Heart left ventricle (tissue), 16 donors: Measurements from ENCODE around the gene MMP24. TPM values are rescaled to one million over a fixed set of nuclear protein-coding genes. Genes with fewer than 3 reads are reported as not detected.

Experiments used
- ATAC-seq, 4 donors: fragments of 200-7000 bp; cut with Tn5 transposase; one replicate each; pipeline ENCODE4 v1.9.1; 2020 to 2022; ENCODE audit warnings: moderate library complexity in 4 of 4, mild to moderate bottlenecking in 3 of 4, moderate number of reproducible peaks in 1 of 4
- DNase-seq, 5 donors: peaks; one replicate each; pipeline ENCODE4 v3.0.0-alpha.2; 2020
- H3K27ac ChIP-seq, 12 donors: fragments of 200-600 bp; sonication (generic) in 4 of 12; one replicate each; pipeline versions ENCODE4 v1.5.0 to v1.8.0; 2016 to 2022; ENCODE audit warnings: mild to moderate bottlenecking in 2 of 12
- H3K27me3 ChIP-seq, 9 donors: fragments of 200-600 bp; sonication (generic) in 2 of 9; one replicate each; pipeline versions ENCODE4 v1.5.1 to v1.8.0; 2016 to 2022; ENCODE audit warnings: mild to moderate bottlenecking in 3 of 9
- H3K36me3 ChIP-seq, 9 donors: fragments of 200-600 bp; sonication (generic) in 2 of 9; one replicate each; pipeline versions ENCODE4 v1.5.0 to v1.8.0; 2018 to 2022; ENCODE audit warnings: mild to moderate bottlenecking in 2 of 9
- H3K4me1 ChIP-seq, 12 donors: fragments of 200-600 bp; sonication (generic) in 4 of 12; one replicate each; pipeline versions ENCODE4 v1.5.0 to v1.8.0; 2016 to 2022; ENCODE audit warnings: mild to moderate bottlenecking in 3 of 12
- H3K4me3 ChIP-seq, 12 donors: fragments of 200-600 bp; sonication (generic) in 4 of 12; one replicate each; pipeline versions ENCODE4 v1.5.0 to v1.8.0; 2017 to 2022; ENCODE audit warnings: mild to moderate bottlenecking in 9 of 12, moderate library complexity in 4 of 12
- H3K9me3 ChIP-seq, 12 donors: fragments of 200-600 bp; sonication (generic) in 4 of 12; one replicate each; pipeline versions ENCODE4 v1.5.0 to v1.8.0; 2016 to 2022; ENCODE audit warnings: mild to moderate bottlenecking in 1 of 12
- POLR2A ChIP-seq, 2 donors: fragments of 450-650 bp; IDR thresholded peaks; one replicate each; pipeline ENCODE4 v1.6.1; 2017; ENCODE audit warnings: antibody characterized with exemption in 2 of 2, mild to moderate bottlenecking in 2 of 2, moderate library complexity in 2 of 2
- WGBS, 4 donors: extraction: QIAGEN DNeasy Blood & Tissue Kit in 2 of 4; methylation state at CpG; one replicate each; pipeline versions ENCODE4 v1.1.5 to v1.1.7; 2013 to 2018; 5-methylcytosine and 5-hydroxymethylcytosine counted together
- intact Hi-C, 10 donors: fragments of 100-400 bp; cut with DNase I; formaldehyde crosslinking; loops; one replicate each; pipeline versions ENCODE4 v1.11.1 to v1.14.2; 2022
- polyA plus RNA-seq, 2 donors: library from polyadenylated mRNA; stranded (reverse); fragments of 200-250 nt; gene quantifications; one replicate each; pipeline ENCODE4 v1.2.3, GENCODE V29; 2013
- total RNA-seq, 9 donors: library from RNA; depleted of rRNA in 2 of 9; stranded (reverse); fragments of >200 nt in 2 of 9; fragmentation: NEBNext Ultra II Directional in 3 of 9; extraction: Animal tissue kit (Norgen Biotek cat#: 25700) in 3 of 9; gene quantifications; one replicate each; pipeline versions ENCODE4 v1.1.0 to v1.2.4, GENCODE V29; 2016 to 2023
- TF ChIP-seq, protein P1 (sequence below), 12 donors: fragments of 200-600 bp; sonication (generic) in 4 of 12; IDR thresholded peaks; one replicate each; pipeline versions ENCODE4 v1.5.0 to v1.8.0; 2018 to 2022; ENCODE audit warnings: antibody characterized with exemption in 12 of 12, mild to moderate bottlenecking in 5 of 12
- donor health status: ischemic (EF 13 %, LVEDD 7.1; RV severe dilation, severe dysfunction).
- donor health status: healthy with polysubstance abuse.
- donor health status: DM: no; HTN: yes; CAD: no.
- donor health status: DM: no; HTN: no; CAD: no.
- donor health status: ischemic (EF 25% LVEDD 6.9; RV normal size, moderate dysfunction).
- donor health status: ischemic (EF 25% LVEDD 5.7; RV mildly dilated, moderate dysfunction).
- donor health status: healthy.
- donor health status: DM: yes; HTN: yes; CAD: no.
- donor health status: ischemic (EF 35%, LVEDD 5.7; RV mildly dilated, moderate dysfunction).
- donor health status: nonischemic (EF 11% LVEDD 7.7; RV severe dilation, severe dysfunction).
- donor health status: DM: yes; HTN: yes; CAD: no.
- donor health status: PGD.
- donor health status: ischemic (EF 29% LVEDD 5.4; RV normal size, mild dysfunction).
- donor health status: nonischemic (EF 23%, LVEDD 6.1; RV moderate dilation, normal function).

Gene MMP24
- total and polyA plus RNA-seq, 11 donors = 0.05 to 10.0 (median 0.25) TPM

- Histone ChIP-seq H3K27ac (peak overlapping the region; percentile 19 to 80 (median 71)), H3K9me3 (peaks cover 0 to 9% (median 0%) of the 10 kb centered on the region in 12 donors), H3K4me3 (peak overlapping the region in 8 of 12 donors; percentile 2 to 35 (median 22)), H3K27me3 (no peaks in the 10 kb centered on the region), H3K4me1 (peaks cover 0 to 13% (median 6%) of the 10 kb centered on the region in 12 donors), H3K36me3 (peaks cover 0 to 21% (median 0%) of the 10 kb centered on the region in 9 donors)
- intact Hi-C loops = loop anchor here (1.0 to 10.0 kb wide), 17 partner anchors 36 to 373 kb away; partner anchors contain the start of genes EDEM2 (in 5 of the 10), PROCR (in 4 of the 10), GGT7 (in 2 of the 10) and ACSS2 (in 1 of the 10)
- DNase-seq (peak; percentile 78 to 89 (median 83)), ATAC-seq (peak; percentile 91 to 96 (median 94))
- TF ChIP-seq, protein P1, sequence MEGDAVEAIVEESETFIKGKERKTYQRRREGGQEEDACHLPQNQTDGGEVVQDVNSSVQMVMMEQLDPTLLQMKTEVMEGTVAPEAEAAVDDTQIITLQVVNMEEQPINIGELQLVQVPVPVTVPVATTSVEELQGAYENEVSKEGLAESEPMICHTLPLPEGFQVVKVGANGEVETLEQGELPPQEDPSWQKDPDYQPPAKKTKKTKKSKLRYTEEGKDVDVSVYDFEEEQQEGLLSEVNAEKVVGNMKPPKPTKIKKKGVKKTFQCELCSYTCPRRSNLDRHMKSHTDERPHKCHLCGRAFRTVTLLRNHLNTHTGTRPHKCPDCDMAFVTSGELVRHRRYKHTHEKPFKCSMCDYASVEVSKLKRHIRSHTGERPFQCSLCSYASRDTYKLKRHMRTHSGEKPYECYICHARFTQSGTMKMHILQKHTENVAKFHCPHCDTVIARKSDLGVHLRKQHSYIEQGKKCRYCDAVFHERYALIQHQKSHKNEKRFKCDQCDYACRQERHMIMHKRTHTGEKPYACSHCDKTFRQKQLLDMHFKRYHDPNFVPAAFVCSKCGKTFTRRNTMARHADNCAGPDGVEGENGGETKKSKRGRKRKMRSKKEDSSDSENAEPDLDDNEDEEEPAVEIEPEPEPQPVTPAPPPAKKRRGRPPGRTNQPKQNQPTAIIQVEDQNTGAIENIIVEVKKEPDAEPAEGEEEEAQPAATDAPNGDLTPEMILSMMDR (IDR thresholded peaks at IDR 0.05) = peak; percentile 75 to 88 (median 82)
- no peak for TF ChIP-seq POLR2A (IDR thresholded peaks at IDR 0.05)
- 9 to 20% (median 13%) methylated on average over 8 of the region's 8 CpGs for WGBS, 4 donors
These were observed 18.4 kb upstream of the MMP24 start for GRCh38 chr20:35207950-35208611.

DNA sequence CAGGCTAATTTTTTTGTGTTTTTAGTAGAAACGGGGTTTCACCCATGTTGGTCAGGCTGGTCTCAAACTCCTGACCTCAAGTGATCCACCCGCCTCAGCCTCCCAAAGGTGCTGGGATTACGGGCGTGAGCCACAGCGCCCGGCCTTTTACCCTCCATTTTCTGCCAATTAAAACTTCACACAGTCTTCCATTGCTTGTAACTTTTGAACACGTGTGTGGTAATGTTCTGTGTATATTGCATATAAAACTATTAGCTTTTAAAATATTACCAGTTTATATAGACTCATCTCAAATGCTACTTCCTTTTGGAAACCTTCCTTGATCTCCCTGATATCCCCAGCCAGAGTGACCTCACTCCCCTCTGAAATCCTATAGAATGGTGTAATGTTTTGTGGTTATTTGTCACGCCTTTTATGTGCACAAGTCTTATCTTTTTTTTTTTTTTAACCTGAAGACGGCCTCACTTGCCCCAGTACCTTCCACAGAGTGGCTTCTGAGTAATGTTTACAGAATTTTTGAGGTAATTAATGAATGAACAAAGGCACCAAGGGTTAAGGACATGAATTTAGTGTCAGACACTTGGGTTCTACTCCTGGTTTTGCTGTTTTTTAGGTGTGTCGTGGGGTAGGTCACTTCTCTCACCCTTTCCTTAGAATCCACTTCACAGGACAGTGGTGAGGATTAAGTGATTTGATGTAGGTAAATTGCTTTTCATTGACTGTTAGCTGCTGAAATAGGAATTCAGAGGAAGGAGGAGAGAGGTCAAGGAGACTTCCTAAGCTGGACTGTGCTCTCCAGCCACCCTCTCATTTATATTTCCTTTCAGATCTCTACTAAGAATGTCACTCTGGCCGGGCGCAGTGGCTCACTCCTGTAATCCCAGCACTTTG, 11.2 kb upstream of the MMP24 start:
- H3K4me1 ChIP-seq = no peaks in the 10 kb centered on the region
- H3K9me3 ChIP-seq = no peaks in the 10 kb centered on the region
- no peak overlapping the region for H3K27ac ChIP-seq
- TF ChIP-seq POLR2A (IDR thresholded peaks at IDR 0.05) = no peak
- TF ChIP-seq, protein P1 (IDR thresholded peaks at IDR 0.05) = no peak
- no peak overlapping the region for H3K4me3 ChIP-seq
- DNase-seq = no peak
- H3K27me3 ChIP-seq = no peaks in the 10 kb centered on the region
- H3K36me3 ChIP-seq = peaks cover 0 to 44% (median 8%) of the 10 kb centered on the region in 9 donors
- WGBS, 4 donors = 88 to 95% (median 94%) methylated on average over 12 of the region's 12 CpGs
- ATAC-seq = no peak
- intact Hi-C loops = loop anchor here in 4 of 10 donors (5.0 to 10.0 kb wide), 4 partner anchors 181 to 381 kb away; partner anchors contain the start of genes GGT7 (in 3 of the 4) and ACSS2 (in 2 of the 4)

DNA sequence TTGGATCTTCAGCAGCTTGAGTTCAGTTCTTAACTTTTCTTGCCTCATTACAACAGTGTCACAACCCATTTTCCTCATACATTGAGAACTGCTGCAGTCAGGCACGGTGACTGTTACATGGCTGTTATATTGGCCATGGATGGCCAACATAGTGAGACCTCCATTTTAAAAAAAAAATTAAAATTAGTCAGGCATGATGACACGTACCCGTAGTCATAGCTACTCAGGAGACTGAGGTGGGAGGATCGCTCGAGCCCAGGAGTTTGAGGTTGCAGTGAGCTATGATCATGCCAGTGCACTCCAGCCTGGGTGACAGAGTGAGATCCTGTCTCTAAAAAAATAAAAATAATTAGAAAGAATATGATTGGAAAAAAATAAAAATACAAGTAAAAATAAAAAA, 9.9 kb upstream of the MMP24 start:
- H3K36me3 ChIP-seq = peaks cover 0 to 38% (median 7%) of the 10 kb centered on the region in 9 donors
- H3K4me3 ChIP-seq = no peak overlapping the region
- no peak overlapping the region for H3K27ac ChIP-seq
- no peaks in the 10 kb centered on the region for H3K9me3 ChIP-seq
- no peaks in the 10 kb centered on the region for H3K27me3 ChIP-seq
- WGBS, 4 donors = 90 to 92% (median 91%) methylated on average over 5 of the region's 5 CpGs
- intact Hi-C loops = loop anchor here in 4 of 10 donors (5.0 to 10.0 kb wide), 4 partner anchors 182 to 382 kb away; partner anchors contain the start of genes GGT7 (in 3 of the 4) and ACSS2 (in 2 of the 4)
- DNase-seq (no peak), ATAC-seq (no peak)
- H3K4me1 ChIP-seq = no peaks in the 10 kb centered on the region
- TF ChIP-seq POLR2A (IDR thresholded peaks at IDR 0.05) = no peak
- TF ChIP-seq, protein P1 (IDR thresholded peaks at IDR 0.05) = no peak
